Measurements from ENCODE around the gene OGN.

OGN gene

DNA sequence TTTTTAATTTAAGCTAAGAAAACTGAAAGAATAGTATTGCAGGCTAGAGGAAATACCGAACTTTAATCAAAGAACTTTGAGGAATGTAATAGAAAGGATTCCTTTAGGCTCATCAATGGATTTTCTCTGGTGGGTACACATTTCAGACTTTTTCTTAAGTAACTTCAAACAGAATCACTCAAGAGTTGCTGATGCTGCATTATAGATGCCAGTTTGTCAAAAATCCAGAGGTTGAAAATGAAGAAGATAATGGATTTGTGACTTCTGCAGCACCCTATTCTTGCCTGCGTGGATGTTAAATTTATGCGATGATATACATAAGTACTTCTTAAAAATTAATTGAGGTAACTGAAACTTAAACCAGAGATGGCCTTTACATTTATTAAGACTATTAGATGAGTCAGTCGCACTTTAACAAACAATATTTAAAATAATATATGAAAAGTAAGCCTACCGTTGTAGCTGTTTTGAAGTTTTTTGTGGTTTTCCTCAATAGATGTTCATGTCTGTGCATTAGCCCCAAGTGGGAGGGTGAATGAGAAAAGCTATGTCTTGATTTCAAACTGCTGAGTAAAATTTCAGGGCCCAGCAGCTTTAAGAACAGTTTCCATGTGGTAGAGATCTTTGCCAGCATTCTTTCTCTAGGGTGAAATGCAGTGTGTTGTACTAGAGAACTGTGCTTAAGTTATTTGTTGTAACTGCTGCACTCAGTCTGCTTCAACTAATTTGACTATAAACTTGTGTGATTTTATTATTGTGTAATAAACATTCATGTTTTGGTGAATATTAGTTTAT is at the start of gene OGN:
OGN (minus strand) TSS at position 537 of the 795 bp plus-strand sequence. CDS start 1,171 bp downstream, outside the sequence.
- Histone ChIP-seq H3K4me3 (ENCODE audit: low read length) (no peak within 1 kb of the TSS), H3K9ac (ENCODE audit: low read length) (no peak within 1 kb of the TSS), H3K4me1 (ENCODE audit: control insufficient read depth, low read depth, low read length) (no peaks in the 10 kb centered on the region), H3K9me3 (ENCODE audit: control insufficient read depth, low read depth, low read length) (no peaks in the 10 kb centered on the region), H3K27ac (ENCODE audit: low read length) (no peak within 1 kb of the TSS), H3K27me3 (ENCODE audit: control insufficient read depth, insufficient read depth, low read length) (no peaks in the 10 kb centered on the region), H3K36me3 (ENCODE audit: control insufficient read depth, low read depth, low read length) (no peaks in the 10 kb centered on the region)

- no peaks in the 10 kb centered on the region for H3K4me1 ChIP-seq (ENCODE audit: control insufficient read depth, low read depth, low read length)
- H3K36me3 ChIP-seq (ENCODE audit: control insufficient read depth, low read depth, low read length), result no peaks in the 10 kb centered on the region
- H3K27me3 ChIP-seq (ENCODE audit: control insufficient read depth, insufficient read depth, low read length), result no peaks in the 10 kb centered on the region
- H3K9ac ChIP-seq (ENCODE audit: low read length), result no peak overlapping the region
- no peak overlapping the region for H3K27ac ChIP-seq (ENCODE audit: low read length)
- no peaks in the 10 kb centered on the region for H3K9me3 ChIP-seq (ENCODE audit: control insufficient read depth, low read depth, low read length)
- H3K4me3 ChIP-seq (ENCODE audit: low read length), result no peak overlapping the region
These were observed 42.2 kb upstream of the OGN start for GRCh38 chr9:92446536-92446935.

- H3K27ac ChIP-seq (ENCODE audit: low read length), result no peak overlapping the region
- no peaks in the 10 kb centered on the region for H3K9me3 ChIP-seq (ENCODE audit: control insufficient read depth, low read depth, low read length)
- no peak overlapping the region for H3K9ac ChIP-seq (ENCODE audit: low read length)
- no peaks in the 10 kb centered on the region for H3K36me3 ChIP-seq (ENCODE audit: control insufficient read depth, low read depth, low read length)
- H3K4me3 ChIP-seq (ENCODE audit: low read length), result no peak overlapping the region
- no peaks in the 10 kb centered on the region for H3K4me1 ChIP-seq (ENCODE audit: control insufficient read depth, low read depth, low read length)
- H3K27me3 ChIP-seq (ENCODE audit: control insufficient read depth, insufficient read depth, low read length), result no peaks in the 10 kb centered on the region
These were observed 40.5 kb upstream of the OGN start for GRCh38 chr9:92444841-92445240.

GRCh38 chr9:92440751-92441046 is 36.3 kb upstream of the OGN start:
- no peaks in the 10 kb centered on the region for H3K36me3 ChIP-seq (ENCODE audit: control insufficient read depth, low read depth, low read length)
- H3K4me1 ChIP-seq (ENCODE audit: control insufficient read depth, low read depth, low read length), result no peaks in the 10 kb centered on the region

DNA sequence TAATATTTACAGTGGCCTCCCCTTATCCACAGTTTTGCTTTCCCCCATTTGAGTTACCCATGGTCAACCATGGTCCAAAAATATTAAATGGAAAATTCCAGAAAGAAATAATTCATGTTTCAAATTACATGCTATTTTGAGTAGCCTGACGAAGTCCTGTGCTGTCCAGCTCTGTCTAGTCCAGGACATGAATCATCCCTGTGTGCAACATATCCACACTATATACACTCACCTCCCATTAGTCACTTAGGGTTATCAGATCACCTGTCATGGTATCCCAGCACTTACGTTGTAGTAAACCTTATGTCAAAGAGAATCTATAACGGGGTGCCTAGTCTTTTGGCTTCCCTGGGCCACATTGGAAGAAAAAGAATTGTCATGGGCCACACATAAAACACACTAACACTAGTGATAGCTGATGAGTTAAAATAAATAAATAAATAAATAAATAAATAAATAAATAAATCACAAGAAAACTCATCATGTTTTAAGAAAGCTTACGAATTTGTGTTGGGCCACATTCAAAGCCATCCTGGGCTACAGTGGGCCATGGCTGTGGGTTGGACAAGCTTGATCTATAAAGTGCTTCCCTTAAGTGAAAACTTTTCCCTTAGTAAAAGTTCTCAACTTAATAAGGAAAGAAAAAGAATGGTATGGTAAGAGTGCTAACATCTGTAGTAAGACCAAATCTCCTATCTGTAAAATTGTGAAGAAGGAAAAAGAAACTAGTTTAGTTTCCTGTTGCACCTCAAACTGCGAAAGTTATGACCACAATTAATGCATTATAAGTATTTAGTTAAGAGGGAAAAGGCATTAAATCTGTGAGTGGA is 35.8 kb upstream of the OGN start:
- no peak overlapping the region for H3K27ac ChIP-seq (ENCODE audit: low read length)

More at GRCh38 chr9:92440751-92441046, 36.3 kb upstream of the OGN start:
- H3K4me3 ChIP-seq (ENCODE audit: low read length), result no peak overlapping the region
- no peaks in the 10 kb centered on the region for H3K9me3 ChIP-seq (ENCODE audit: control insufficient read depth, low read depth, low read length)
- no peaks in the 10 kb centered on the region for H3K27me3 ChIP-seq (ENCODE audit: control insufficient read depth, insufficient read depth, low read length)
- H3K27ac ChIP-seq (ENCODE audit: low read length), result no peak overlapping the region
- no peak overlapping the region for H3K9ac ChIP-seq (ENCODE audit: low read length)

DNA sequence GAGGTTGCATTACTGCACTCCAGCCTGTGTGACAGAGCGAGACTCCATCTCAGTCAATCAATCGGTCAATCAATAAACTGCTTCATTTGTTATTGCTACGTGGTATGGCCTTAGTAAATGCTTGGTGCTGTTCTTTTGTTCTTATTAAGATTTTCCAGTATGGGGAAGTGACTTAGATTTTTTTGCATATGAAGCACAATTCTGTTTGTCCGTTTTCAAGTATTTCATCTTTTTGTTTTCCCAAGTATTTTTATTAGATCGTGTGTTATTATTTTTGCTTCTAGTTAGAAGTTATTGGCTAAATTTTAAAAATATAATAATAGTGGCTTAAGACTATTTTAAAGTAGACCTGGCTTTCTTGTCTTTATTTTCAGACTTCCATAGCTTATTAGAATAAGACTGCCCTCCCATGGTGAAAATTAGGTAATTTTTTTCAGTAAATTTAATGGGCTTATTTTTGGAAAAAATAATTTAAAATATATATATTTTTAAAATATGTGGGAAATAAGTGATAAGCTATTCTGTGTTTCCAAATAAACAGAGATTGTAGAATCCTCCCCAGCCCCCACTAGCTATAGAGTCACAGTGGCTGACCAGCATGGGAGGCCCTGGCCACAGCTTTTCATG is 34.6 kb upstream of the OGN start:
- no peak overlapping the region for H3K4me3 ChIP-seq (ENCODE audit: low read length)
- H3K27ac ChIP-seq (ENCODE audit: low read length), result no peak overlapping the region
- no peak overlapping the region for H3K9ac ChIP-seq (ENCODE audit: low read length)
- no peaks in the 10 kb centered on the region for H3K36me3 ChIP-seq (ENCODE audit: control insufficient read depth, low read depth, low read length)
- no peaks in the 10 kb centered on the region for H3K4me1 ChIP-seq (ENCODE audit: control insufficient read depth, low read depth, low read length)
- H3K27me3 ChIP-seq (ENCODE audit: control insufficient read depth, insufficient read depth, low read length), result no peaks in the 10 kb centered on the region
- no peaks in the 10 kb centered on the region for H3K9me3 ChIP-seq (ENCODE audit: control insufficient read depth, low read depth, low read length)

More for the DNA sequence above, 35.8 kb upstream of the OGN start:
- Histone ChIP-seq H3K36me3 (ENCODE audit: control insufficient read depth, low read depth, low read length) (no peaks in the 10 kb centered on the region), H3K9ac (ENCODE audit: low read length) (no peak overlapping the region), H3K27me3 (ENCODE audit: control insufficient read depth, insufficient read depth, low read length) (no peaks in the 10 kb centered on the region), H3K4me1 (ENCODE audit: control insufficient read depth, low read depth, low read length) (no peaks in the 10 kb centered on the region), H3K9me3 (ENCODE audit: control insufficient read depth, low read depth, low read length) (no peaks in the 10 kb centered on the region), H3K4me3 (ENCODE audit: low read length) (no peak overlapping the region)

- no peaks in the 10 kb centered on the region for H3K4me1 ChIP-seq (ENCODE audit: control insufficient read depth, low read depth, low read length)
- H3K27ac ChIP-seq (ENCODE audit: low read length), result no peak overlapping the region
These were observed 30.9 kb upstream of the OGN start for GRCh38 chr9:92435263-92435662.

DNA sequence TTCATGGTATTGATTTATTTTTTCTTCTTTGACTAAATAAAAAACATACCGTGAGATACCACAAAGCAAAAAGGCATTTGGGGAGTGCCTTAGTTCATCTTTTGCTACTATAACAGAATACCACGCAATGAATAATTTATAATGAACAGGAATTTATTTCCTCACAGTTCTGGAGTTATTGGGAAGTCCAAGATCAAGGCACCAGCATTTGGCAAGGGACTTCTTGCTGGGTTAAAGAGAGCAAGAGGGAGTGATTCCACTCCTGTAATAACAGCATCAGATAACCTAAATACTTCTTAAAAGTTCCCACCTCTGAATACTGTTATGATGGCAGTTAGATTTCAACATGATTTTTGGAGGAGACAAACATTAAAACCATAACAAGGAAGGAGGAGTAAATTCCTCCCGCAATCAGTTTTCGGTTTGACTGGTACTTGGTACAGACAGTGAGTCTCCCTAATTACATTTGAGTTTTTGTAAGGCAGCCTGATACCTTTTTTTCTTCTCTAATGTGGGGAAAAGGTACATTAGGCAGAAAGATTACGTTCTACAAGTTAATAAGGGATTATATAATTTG is 28.7 kb upstream of the OGN start:
- H3K9ac ChIP-seq (ENCODE audit: low read length), result no peak overlapping the region
- H3K4me1 ChIP-seq (ENCODE audit: control insufficient read depth, low read depth, low read length), result no peaks in the 10 kb centered on the region
- no peak overlapping the region for H3K27ac ChIP-seq (ENCODE audit: low read length)
- H3K9me3 ChIP-seq (ENCODE audit: control insufficient read depth, low read depth, low read length), result no peaks in the 10 kb centered on the region
- H3K4me3 ChIP-seq (ENCODE audit: low read length), result no peak overlapping the region
- no peaks in the 10 kb centered on the region for H3K36me3 ChIP-seq (ENCODE audit: control insufficient read depth, low read depth, low read length)
- no peaks in the 10 kb centered on the region for H3K27me3 ChIP-seq (ENCODE audit: control insufficient read depth, insufficient read depth, low read length)

More at GRCh38 chr9:92435263-92435662, 30.9 kb upstream of the OGN start:
- Histone ChIP-seq H3K9me3 (ENCODE audit: control insufficient read depth, low read depth, low read length) (no peaks in the 10 kb centered on the region), H3K9ac (ENCODE audit: low read length) (no peak overlapping the region), H3K36me3 (ENCODE audit: control insufficient read depth, low read depth, low read length) (no peaks in the 10 kb centered on the region), H3K4me3 (ENCODE audit: low read length) (no peak overlapping the region), H3K27me3 (ENCODE audit: control insufficient read depth, insufficient read depth, low read length) (no peaks in the 10 kb centered on the region)

GRCh38 chr9:92432350-92432749 is 28.0 kb upstream of the OGN start:
- H3K4me1 ChIP-seq (ENCODE audit: control insufficient read depth, low read depth, low read length), result no peaks in the 10 kb centered on the region
- no peaks in the 10 kb centered on the region for H3K36me3 ChIP-seq (ENCODE audit: control insufficient read depth, low read depth, low read length)
- H3K27ac ChIP-seq (ENCODE audit: low read length), result no peak overlapping the region
- H3K27me3 ChIP-seq (ENCODE audit: control insufficient read depth, insufficient read depth, low read length), result no peaks in the 10 kb centered on the region
- H3K9ac ChIP-seq (ENCODE audit: low read length), result no peak overlapping the region
- no peak overlapping the region for H3K4me3 ChIP-seq (ENCODE audit: low read length)
- H3K9me3 ChIP-seq (ENCODE audit: control insufficient read depth, low read depth, low read length), result no peaks in the 10 kb centered on the region

- Histone ChIP-seq H3K9me3 (ENCODE audit: control insufficient read depth, low read depth, low read length) (no peaks in the 10 kb centered on the region), H3K27me3 (ENCODE audit: control insufficient read depth, insufficient read depth, low read length) (no peaks in the 10 kb centered on the region), H3K36me3 (ENCODE audit: control insufficient read depth, low read depth, low read length) (no peaks in the 10 kb centered on the region), H3K27ac (ENCODE audit: low read length) (no peak overlapping the region), H3K4me3 (ENCODE audit: low read length) (no peak overlapping the region), H3K4me1 (ENCODE audit: control insufficient read depth, low read depth, low read length) (no peaks in the 10 kb centered on the region), H3K9ac (ENCODE audit: low read length) (no peak overlapping the region)
These were observed 25.5 kb upstream of the OGN start for GRCh38 chr9:92429836-92430235.

- Histone ChIP-seq H3K27ac (ENCODE audit: low read length) (no peak overlapping the region), H3K4me1 (ENCODE audit: control insufficient read depth, low read depth, low read length) (no peaks in the 10 kb centered on the region)
These were observed 22.2 kb upstream of the OGN start for GRCh38 chr9:92426501-92427145.

More at GRCh38 chr9:92426501-92427145, 22.2 kb upstream of the OGN start:
- Histone ChIP-seq H3K36me3 (ENCODE audit: control insufficient read depth, low read depth, low read length) (no peaks in the 10 kb centered on the region), H3K4me3 (ENCODE audit: low read length) (no peak overlapping the region), H3K9ac (ENCODE audit: low read length) (no peak overlapping the region), H3K27me3 (ENCODE audit: control insufficient read depth, insufficient read depth, low read length) (no peaks in the 10 kb centered on the region), H3K9me3 (ENCODE audit: control insufficient read depth, low read depth, low read length) (no peaks in the 10 kb centered on the region)
